Keratinocyte (primary cell): ENCODE data around the gene RNF103.

ENCODE experiments used
- CTCF ChIP-seq, 3 experiments: IDR thresholded peaks in 1 of 3; conservative IDR thresholded peaks in 1 of 3; optimal IDR thresholded peaks in 1 of 3; 2 replicates in 2 of 3; 3 replicates in 1 of 3; pipeline versions ENCODE3 to v1.5.1; 2011; ENCODE audit warnings: low read length in 3 of 3, mild to moderate bottlenecking in 3 of 3, moderate library complexity in 2 of 3, control low read depth in 1 of 3, inconsistent platforms in 1 of 3; ENCODE audit not compliant: insufficient read depth in 2 of 3; ENCODE audit errors: extremely low read depth in 1 of 3
- EZH2 ChIP-seq: IDR thresholded peaks from one replicate; pipeline ENCODE4 v1.6.1; 2012; ENCODE audit warnings: inconsistent platforms, mild to moderate bottlenecking, low read length, moderate library complexity

- TF ChIP-seq CTCF (optimal IDR thresholded peaks at IDR 0.05 in 1 of 3, IDR thresholded peaks at IDR 0.05 in 1 of 3, conservative IDR thresholded peaks at IDR 0.05 in 1 of 3; ENCODE audit: extremely low read depth in 1 of 3, insufficient read depth in 2 of 3, low read length in 3 of 3) (no peak), EZH2 (no peak)
These were observed 26.5 kb upstream of the RNF103 start for GRCh38 chr2:86650188-86650587.
